GM10266 (cell line): ENCODE results near the gene NUP62CL.

ENCODE experiments used
- DNase-seq: peaks from one replicate; pipeline ENCODE4 v3.0.0; 2012; ENCODE audit errors: extremely low spot score
- TF ChIP-seq, protein P1 (sequence below): IDR thresholded peaks from 2 replicates; pipeline ENCODE4 v1.5.1; 2012; ENCODE audit warnings: mild to moderate bottlenecking, low read depth; ENCODE audit not compliant: control insufficient read depth, insufficient read depth; ENCODE audit errors: missing control alignments

NUP62CL gene

DNA sequence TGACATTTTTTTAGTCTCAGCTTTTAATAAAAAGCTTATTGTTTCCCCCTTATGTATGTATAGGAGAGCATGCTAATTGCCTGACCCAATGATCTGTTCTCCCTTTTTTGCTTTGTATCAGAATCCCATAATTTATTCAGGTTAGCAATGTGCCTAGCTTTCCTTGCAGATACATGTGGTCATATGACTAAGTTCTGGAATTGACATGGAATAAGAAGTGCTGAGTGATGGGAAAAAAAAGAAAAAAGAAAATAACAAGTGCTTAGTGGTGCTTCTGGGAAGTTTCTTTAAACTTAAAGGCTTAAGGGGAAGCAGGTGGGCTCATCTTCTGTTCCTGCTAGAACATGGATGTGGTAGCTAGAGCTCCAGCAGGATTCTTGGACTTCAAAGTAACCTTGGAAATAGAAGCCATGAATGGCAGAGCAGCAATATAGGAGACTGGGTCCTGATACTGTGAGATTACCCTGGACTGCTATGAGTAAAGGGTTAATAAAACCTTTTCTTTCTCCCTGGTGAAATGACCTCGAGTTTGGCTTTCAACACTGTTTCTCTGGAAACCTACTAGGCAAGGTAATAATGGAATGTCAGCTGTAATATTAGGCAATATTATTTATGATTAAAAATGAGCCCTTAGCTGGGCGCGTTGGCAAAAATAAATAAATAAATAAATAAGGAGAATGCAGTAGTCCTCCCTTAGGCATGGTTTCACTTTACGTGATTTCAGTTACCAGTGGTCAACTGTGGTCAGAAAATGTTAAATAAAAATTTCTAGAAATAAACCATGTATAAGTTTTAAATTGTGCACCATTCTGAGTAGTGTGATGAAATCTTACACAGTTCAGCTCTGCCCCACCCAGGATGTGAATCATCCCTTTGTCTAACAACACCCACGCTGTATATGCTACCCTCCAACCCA is 70.9 kb downstream of the NUP62CL start:
- TF ChIP-seq, protein P1, sequence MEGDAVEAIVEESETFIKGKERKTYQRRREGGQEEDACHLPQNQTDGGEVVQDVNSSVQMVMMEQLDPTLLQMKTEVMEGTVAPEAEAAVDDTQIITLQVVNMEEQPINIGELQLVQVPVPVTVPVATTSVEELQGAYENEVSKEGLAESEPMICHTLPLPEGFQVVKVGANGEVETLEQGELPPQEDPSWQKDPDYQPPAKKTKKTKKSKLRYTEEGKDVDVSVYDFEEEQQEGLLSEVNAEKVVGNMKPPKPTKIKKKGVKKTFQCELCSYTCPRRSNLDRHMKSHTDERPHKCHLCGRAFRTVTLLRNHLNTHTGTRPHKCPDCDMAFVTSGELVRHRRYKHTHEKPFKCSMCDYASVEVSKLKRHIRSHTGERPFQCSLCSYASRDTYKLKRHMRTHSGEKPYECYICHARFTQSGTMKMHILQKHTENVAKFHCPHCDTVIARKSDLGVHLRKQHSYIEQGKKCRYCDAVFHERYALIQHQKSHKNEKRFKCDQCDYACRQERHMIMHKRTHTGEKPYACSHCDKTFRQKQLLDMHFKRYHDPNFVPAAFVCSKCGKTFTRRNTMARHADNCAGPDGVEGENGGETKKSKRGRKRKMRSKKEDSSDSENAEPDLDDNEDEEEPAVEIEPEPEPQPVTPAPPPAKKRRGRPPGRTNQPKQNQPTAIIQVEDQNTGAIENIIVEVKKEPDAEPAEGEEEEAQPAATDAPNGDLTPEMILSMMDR: no peak
- DNase-seq: no peak

DNA sequence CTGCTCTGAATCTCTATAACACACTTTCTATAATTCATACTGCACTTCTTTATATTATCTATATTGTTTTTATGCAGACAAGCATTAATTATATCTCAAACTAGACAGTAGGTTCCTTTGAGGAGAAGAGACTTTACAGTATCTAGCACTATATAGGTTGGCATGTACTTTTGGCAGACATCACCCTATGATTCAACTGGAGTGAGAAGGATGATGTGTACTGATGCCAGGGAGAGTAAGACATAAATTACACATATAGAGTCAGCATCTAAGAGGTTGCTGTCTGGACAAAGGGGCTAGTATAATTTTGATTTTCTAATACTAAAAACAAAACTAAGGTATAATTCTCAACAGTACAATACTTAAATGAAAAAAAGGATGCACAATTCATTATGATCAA is 82.5 kb downstream of the NUP62CL start:
- TF ChIP-seq, protein P1: no peak
- no peak for DNase-seq

DNA sequence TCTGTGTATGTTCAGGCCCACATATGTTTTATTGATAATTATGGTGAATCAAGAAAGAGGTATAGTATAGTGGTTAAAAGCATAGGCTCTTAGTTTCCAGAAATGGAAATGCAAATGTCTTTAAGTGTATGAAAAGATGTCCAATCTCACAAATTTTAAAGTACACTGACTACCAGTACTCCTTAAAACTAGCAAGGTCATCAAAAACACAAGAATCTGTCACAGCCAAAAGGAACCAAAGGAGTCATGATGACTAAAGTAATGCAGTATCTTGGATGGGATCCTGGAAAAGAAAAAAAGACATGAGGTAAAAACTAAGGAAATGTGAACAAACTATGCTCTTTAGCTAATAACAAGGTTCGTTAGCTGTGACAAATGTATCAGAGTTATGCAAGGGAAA is 87.0 kb downstream of the NUP62CL start:
- TF ChIP-seq, protein P1: no peak

DNA sequence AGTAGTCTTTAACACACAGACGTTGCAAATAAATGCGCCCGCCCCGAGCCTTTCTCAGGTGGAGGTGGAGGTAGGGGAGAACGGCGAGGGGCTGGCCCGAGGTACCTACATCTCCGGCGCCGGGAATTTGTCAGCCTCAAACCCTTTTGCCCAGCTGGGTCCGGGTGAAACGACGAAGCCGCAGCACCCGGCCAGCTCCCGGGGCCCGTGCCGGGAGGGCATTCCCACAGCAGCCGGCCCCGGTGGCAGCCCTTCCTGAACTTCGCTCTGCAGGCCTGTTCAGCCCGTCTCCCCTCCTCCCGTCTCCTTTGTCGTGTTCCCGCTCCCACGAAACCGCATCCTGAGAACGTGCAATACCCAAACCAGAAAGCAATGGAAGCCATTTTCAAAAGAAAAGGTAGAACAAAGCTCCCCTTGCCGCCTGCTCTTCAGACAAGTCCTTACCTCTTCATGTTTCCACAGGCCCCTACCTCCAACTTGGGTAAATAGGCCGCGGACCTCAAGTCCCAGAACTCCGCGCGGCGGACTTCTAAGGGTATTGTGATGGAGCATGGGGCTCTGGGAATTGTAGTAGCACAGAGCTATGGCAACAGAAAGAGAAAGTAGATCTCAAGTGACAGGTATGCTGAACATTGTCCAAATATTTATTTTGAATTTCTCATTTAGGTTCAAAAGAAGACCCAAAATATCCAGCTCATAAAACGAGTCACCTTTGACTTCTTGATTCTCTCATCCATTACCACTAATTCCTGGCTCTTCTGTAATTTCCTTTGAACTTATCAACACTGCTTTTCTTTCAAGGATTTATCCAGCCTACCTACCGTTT is 87.7 kb downstream of the NUP62CL start, which contains the start of gene RBM41:
Gene RBM41 (minus strand): TSS at position 501 of the 826 bp plus-strand sequence. CDS start 49 bp downstream, at position 452.
- DNase-seq: peak; percentile 50
- TF ChIP-seq, protein P1: no peak

More for the DNA sequence above, 87.0 kb downstream of the NUP62CL start:
- no peak for DNase-seq

DNA sequence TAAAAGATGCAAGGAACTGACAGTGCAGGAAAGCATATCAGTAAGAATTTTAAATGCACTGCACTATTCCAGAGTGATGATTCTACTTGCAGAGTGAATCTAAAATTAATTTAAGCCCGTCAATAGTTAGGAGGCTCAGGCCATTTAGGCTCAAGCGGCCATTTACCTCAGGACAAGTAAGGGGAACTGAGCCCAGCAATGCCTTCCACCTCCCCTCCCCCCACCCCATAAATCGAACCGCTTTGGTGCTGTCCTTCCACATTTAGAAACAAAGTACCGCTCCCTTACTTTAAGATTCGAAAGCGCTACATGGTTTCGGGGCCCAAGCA is 88.3 kb downstream of the NUP62CL start:
- DNase-seq: peak; percentile 2
- TF ChIP-seq, protein P1: no peak

DNA sequence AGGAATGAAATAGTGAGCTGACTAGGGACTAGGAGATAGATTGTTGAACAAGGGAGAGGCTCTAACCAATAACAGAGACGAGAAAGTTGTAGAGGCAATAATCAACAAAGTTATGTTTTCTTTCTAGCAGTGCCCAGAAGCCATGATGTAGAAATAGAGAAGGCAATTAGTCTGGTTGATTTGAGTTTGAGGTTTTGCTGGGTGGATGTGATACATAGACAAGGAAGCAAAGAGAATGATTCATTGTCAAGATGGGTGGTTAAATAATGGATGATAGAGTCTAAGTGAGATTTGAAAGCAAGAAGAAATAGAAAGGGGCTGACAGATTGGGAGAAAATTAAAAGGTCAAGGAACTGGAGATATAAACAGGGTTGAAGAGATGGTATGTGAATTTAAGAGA is 98.8 kb downstream of the NUP62CL start:
- no peak for DNase-seq

More for the DNA sequence above, 98.8 kb downstream of the NUP62CL start:
- TF ChIP-seq, protein P1: no peak
